MM.1S (cell line): ENCODE measurements around the gene CCDC85C.

Experiments used
- CTCF ChIP-seq: fragments of 300-600 bp; sonication (generic); IDR thresholded peaks from 2 replicates; pipeline ENCODE4 v1.5.1; 2016; ENCODE audit warnings: antibody characterized with exemption, low read length, mixed read lengths
- EZH2 ChIP-seq: fragments of 300-600 bp; sonication (generic); optimal IDR thresholded peaks from 2 replicates; pipeline ENCODE3; 2017; ENCODE audit warnings: low read depth, mild to moderate bottlenecking, antibody characterized with exemption, low read length, mixed read lengths

DNA sequence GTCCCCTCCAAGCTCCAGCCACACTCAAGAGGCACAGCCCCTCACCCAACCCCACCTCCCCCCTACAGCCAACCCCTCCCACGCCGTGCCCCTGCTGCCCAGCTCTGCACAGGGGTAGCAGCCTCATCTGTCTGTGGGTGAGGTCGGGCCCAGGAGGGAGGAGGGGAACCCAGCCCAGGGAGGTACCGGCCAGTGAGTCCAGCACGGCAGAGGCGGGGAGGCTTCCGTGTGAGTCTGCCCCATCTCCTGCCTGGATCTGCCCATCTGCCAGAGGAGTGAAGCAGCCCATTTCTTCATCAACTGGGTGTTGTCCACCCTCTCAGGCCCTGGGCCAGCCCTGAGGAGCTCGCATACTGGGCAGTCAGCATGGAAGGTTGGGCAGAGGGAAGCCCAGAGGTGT is 68.6 kb downstream of the CCDC85C start:
- TF ChIP-seq CTCF = no peak
- TF ChIP-seq EZH2 = no peak
